T-helper 1 cell treated with Interleukin-12 subunit alpha and Interleukin-12 subunit beta and Interleukin-4 antibody, amounts not matched to agents 30 ng/mL and 1 ng/mL, for 36 hours (primary cell): ENCODE data around the gene EGFR. TPM values are rescaled to one million over a fixed set of nuclear protein-coding genes. Genes with fewer than 3 reads are reported as not detected.

Experiments
- intact Hi-C: fragments of 100-400 bp; cut with micrococcal nuclease; formaldehyde crosslinking; loops from one replicate; pipeline ENCODE4 v1.15.1; 2024
- total RNA-seq: library from RNA; stranded (reverse); gene quantifications from 2 replicates; pipeline ENCODE4 v1.2.3, GENCODE V29; 2022

EGFR gene
- total RNA-seq, 1 donor from 2014 or later: not detected

DNA sequence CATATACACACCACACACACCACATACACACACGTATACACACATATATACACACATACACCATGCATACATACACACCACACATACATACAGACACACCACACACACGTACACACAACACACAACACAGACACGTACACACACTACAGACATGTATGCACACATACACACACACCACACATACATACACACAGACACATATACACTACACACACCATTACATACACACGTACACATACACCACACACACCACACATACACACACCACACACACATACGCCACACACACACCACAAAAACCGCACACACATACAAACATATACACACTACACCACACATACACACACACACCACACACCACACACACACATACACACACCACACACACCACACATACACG, 184.5 kb downstream of the EGFR start:
- intact Hi-C loops: no loop called here

DNA sequence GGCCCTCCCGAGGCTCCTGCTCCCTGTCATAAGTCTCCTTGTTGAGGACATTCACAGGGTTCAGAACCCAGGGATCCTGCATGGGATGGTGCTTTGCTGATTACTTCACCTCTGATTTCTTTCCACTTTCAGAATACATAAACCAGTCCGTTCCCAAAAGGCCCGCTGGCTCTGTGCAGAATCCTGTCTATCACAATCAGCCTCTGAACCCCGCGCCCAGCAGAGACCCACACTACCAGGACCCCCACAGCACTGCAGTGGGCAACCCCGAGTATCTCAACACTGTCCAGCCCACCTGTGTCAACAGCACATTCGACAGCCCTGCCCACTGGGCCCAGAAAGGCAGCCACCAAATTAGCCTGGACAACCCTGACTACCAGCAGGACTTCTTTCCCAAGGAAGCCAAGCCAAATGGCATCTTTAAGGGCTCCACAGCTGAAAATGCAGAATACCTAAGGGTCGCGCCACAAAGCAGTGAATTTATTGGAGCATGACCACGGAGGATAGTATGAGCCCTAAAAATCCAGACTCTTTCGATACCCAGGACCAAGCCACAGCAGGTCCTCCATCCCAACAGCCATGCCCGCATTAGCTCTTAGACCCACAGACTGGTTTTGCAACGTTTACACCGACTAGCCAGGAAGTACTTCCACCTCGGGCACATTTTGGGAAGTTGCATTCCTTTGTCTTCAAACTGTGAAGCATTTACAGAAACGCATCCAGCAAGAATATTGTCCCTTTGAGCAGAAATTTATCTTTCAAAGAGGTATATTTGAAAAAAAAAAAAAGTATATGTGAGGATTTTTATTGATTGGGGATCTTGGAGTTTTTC, 186.5 kb downstream of the EGFR start:
- intact Hi-C loops: no loop called here

DNA sequence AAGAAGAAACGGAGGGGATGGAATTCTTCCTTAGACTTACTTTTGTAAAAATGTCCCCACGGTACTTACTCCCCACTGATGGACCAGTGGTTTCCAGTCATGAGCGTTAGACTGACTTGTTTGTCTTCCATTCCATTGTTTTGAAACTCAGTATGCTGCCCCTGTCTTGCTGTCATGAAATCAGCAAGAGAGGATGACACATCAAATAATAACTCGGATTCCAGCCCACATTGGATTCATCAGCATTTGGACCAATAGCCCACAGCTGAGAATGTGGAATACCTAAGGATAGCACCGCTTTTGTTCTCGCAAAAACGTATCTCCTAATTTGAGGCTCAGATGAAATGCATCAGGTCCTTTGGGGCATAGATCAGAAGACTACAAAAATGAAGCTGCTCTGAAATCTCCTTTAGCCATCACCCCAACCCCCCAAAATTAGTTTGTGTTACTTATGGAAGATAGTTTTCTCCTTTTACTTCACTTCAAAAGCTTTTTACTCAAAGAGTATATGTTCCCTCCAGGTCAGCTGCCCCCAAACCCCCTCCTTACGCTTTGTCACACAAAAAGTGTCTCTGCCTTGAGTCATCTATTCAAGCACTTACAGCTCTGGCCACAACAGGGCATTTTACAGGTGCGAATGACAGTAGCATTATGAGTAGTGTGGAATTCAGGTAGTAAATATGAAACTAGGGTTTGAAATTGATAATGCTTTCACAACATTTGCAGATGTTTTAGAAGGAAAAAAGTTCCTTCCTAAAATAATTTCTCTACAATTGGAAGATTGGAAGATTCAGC, 187.6 kb downstream of the EGFR start:
- intact Hi-C loops: no loop called here

DNA sequence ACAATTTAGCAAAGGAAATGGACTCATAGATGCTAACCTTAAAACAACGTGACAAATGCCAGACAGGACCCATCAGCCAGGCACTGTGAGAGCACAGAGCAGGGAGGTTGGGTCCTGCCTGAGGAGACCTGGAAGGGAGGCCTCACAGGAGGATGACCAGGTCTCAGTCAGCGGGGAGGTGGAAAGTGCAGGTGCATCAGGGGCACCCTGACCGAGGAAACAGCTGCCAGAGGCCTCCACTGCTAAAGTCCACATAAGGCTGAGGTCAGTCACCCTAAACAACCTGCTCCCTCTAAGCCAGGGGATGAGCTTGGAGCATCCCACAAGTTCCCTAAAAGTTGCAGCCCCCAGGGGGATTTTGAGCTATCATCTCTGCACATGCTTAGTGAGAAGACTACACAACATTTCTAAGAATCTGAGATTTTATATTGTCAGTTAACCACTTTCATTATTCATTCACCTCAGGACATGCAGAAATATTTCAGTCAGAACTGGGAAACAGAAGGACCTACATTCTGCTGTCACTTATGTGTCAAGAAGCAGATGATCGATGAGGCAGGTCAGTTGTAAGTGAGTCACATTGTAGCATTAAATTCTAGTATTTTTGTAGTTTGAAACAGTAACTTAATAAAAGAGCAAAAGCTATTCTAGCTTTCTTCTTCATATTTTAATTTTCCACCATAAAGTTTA, 188.8 kb downstream of the EGFR start:
- intact Hi-C loops: no loop called here

DNA sequence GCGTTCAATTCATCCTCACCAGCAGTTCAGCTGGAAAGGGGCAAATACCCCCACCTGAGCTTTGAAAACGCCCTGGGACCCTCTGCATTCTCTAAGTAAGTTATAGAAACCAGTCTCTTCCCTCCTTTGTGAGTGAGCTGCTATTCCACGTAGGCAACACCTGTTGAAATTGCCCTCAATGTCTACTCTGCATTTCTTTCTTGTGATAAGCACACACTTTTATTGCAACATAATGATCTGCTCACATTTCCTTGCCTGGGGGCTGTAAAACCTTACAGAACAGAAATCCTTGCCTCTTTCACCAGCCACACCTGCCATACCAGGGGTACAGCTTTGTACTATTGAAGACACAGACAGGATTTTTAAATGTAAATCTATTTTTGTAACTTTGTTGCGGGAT, 190.5 kb downstream of the EGFR start:
- intact Hi-C loops: no loop called here

DNA sequence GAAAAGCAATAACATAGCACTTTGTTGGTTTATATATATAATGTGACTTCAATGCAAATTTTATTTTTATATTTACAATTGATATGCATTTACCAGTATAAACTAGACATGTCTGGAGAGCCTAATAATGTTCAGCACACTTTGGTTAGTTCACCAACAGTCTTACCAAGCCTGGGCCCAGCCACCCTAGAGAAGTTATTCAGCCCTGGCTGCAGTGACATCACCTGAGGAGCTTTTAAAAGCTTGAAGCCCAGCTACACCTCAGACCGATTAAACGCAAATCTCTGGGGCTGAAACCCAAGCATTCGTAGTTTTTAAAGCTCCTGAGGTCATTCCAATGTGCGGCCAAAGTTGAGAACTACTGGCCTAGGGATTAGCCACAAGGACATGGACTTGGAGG, 191.4 kb downstream of the EGFR start:
- intact Hi-C loops: no loop called here

DNA sequence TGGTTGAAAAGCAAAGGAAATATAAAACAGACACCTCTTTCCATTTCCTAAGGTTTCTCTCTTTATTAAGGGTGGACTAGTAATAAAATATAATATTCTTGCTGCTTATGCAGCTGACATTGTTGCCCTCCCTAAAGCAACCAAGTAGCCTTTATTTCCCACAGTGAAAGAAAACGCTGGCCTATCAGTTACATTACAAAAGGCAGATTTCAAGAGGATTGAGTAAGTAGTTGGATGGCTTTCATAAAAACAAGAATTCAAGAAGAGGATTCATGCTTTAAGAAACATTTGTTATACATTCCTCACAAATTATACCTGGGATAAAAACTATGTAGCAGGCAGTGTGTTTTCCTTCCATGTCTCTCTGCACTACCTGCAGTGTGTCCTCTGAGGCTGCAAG, 191.9 kb downstream of the EGFR start:
- intact Hi-C loops: no loop called here

DNA sequence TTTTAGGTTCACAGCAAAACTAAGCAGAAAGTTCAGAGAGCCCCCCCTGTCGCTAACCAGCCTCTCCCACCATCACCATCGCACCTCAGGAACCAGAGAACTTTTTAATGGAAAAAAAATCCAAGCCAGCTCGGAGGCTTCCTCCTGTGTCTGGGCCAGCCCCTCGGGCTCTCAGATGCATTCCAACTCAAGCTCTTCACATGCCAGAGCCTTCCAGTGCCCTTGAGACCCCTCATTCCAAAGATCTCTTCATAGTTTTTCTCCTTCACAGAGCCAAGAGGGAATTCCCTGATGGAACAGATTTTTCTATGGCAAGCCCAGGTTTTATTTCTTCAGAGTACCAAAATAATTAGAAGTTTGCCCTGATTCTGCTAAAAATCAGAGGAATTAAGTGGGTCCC, 192.9 kb downstream of the EGFR start:
- intact Hi-C loops: no loop called here

DNA sequence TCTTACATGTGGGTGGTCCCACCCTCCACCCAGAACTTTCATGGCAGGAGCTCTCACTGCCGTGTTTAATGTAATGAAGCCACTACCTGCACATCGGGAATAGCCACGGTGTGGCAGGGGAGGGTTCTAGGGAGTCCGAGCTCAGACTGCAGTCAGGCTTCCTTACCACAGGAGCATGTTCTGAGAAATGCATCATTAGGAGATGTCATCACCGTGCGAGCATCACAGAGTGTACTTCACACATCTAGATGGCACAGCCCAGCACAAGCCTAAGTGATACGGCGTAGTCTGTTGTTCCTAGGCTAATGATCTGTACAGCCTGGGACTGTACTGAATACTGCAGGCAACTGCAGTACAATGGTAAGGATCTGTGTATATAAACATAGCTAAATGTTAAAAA, 193.4 kb downstream of the EGFR start:
- intact Hi-C loops: no loop called here

DNA sequence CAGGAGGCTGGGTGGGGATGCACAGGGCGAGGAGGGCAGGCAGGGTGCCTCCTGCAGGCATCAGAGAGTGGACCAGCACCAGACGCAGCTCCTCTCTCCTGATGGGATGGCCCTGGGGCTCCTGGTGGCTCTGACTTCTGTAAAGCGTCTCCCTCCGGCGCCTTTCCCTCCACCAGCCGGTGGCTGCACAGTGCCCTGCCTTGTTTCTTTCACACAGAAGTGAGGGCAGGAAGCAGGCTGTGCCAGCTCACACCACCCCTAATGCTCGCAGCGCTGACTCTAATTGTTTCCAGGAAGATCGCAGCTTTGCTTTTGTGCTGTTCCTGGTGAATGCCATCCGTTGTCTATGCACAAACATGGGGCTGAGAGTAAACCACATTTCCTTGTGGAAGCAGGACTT, 194.0 kb downstream of the EGFR start:
- intact Hi-C loops: no loop called here

DNA sequence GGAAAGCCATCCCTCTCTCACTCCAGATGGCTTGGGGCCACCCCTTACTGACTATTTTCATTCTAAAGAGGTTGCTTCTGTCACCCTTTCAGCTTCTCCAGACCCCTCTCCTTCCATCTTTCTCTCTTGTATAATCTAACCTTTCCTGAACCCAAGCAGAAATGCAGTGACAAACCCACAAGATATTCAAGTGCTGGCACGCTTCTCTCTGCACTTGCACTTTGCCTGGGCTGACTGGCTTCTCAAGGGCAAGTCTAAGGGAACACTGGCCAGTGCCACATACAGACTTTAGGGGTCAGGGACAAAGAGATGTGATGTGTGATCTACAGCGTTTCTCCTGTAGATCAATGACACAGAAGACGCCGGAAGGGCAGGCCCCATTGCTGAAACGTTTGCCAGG, 195.9 kb downstream of the EGFR start:
- intact Hi-C loops: no loop called here

DNA sequence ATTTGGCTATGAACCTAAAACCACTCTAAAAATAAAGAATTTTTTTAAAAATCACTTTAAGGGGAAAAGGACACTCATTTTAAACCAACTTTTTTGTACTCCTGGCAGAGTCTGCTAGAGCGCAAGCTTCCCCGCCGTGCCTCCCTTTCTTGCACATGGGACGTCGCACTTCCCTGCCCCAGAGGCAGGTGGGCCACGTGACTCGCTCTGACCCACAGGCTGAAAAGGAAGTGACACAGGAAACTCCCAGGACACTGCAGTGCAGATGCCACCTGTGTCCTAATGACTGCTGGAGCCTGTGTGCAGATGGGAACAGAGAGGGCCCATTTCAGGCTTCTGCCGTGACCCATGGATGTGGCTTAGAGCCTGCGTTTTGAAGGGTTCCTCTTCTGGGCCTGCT, 204.2 kb downstream of the EGFR start:
- intact Hi-C loops: no loop called here

DNA sequence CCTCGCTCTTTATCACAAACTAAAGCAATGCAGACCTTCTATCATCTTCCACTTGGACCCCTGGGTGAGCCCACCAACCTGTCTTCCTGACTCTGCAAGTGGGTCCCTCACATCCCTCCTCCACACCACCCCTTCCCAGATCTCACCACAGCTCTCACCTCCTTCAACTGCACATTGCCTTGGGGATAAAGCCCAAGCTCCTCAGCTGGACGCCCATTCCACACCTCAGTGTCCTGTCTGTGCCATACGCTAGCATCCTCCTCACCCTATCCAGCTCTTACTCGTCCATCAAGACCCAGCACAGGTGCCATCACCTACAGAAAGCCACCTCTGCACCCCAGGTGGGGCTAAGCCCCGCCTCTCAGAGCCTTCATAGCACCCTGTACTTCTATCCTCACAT, 205.3 kb downstream of the EGFR start:
- intact Hi-C loops: no loop called here

DNA sequence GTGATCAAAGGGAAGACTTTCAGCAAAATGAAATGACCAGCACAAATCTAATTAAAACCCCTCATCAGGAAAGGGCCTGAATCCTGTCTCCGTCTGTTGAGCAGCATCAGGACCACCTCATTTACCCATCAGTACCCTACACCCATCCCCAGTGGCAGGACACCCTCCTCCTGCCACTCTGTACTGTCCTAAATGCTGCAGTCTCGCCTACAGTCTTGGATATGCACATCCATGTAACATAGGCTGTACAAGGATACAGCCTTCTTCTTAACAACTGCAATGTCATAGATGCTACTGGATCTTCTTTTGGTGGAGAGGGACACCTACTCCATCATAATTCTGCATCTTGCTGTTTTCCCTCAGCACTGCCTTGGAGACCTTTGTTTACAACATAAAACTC, 206.0 kb downstream of the EGFR start:
- intact Hi-C loops: no loop called here

DNA sequence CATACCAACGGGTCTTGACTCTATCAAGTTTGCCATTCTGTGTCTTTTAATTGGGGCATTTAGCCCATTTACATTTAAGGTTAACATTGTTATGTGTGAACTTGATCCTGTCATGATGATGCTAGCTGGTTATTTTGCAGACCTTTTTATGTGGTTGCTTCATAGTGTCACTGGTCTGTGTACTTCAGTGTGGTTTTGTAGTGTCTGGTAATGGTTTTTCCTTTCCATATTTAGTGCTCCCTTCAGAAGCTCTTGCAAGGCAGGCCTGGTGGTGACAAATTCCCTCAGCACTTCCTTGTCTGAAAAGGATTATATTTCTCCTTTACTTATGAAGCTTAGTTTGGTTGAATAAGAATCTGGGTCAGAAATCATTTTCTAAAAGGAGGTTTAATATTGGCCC, 211.2 kb downstream of the EGFR start:
- intact Hi-C loops: no loop called here

DNA sequence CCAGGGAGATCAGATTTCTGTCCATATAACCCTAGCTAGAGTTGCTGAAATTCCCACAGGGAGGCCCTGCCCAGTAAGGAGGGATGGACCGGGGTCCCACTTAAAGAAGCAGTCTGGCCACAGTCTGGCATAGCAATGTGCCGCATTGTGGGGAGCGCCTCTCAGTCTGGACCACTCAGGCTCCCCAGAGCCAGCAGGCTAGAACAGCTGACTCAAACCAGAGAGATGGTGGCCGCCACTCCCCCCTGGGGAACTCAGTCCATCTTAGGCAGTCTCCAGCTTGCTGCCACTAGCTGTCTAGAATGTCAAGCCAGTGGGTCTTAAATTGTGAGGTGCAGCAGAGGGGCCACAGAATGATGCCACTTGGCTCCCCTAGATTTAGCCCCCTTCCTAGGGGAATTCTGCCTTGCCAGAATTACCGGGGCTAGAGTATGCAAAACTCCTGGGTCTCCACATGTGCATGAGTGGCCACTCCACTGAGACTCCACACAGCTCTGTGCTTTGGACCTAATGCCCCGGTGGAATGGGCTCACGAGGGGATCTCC, 213.0 kb downstream of the EGFR start:
- intact Hi-C loops: no loop called here

DNA sequence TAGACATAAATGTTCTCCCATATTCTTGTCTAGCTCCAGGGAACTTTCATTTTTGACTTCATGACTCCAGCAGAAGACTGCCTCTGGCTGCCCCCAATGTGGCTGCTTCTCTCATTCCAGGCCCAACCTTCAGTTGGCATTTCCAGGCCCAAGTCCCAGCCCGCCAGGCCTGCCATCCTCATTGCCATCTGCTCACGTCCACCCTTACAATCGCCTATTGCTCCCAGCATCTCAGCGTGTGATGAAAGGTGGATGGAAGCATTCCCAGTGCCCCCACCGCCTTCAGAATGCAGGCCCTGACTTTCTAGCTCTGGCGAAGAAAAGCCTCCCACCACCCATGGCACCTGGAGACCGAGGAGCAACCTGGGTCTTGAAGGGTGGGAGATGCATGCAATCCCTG, 214.2 kb downstream of the EGFR start:
- intact Hi-C loops: no loop called here

DNA sequence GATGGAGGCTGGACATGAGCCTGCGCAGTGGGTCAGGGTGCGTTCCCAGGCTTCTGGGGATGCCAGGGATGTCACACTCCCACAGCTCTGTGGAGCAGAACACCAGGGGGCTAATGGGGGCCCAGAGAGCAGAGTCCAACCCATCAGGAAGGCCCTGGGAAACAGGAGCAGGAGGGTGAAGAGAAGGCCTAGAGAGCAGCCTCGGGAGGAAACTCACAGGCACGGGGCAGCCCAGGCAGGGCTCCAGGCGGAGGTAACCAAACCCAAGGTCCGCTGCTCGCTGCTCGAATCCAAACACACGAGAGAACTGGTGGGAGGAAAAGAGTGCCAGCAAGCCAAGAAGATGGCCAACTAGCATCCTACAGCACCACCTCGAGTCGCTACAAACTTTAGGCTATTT, 215.6 kb downstream of the EGFR start:
- intact Hi-C loops: no loop called here

DNA sequence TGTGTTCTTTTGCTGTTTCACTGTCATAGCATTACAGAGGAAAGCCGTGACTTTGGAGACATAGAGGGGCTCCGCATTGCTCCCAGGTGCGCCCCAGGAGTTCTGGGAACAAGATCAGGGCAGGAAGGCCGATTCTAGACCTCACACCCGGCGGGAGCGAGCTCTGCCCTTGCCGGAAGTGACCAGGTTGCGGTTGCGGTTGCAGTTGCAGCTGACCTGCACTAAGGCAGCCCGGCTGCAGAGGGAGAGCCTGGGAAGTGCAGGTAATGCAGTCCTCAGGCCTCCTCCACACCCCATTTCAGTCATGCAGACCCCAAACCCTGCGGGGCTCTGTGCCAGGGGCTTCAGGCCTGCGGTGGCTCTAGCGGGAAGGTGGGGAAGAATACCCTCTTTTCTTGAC, 216.3 kb downstream of the EGFR start:
- intact Hi-C loops: no loop called here

DNA sequence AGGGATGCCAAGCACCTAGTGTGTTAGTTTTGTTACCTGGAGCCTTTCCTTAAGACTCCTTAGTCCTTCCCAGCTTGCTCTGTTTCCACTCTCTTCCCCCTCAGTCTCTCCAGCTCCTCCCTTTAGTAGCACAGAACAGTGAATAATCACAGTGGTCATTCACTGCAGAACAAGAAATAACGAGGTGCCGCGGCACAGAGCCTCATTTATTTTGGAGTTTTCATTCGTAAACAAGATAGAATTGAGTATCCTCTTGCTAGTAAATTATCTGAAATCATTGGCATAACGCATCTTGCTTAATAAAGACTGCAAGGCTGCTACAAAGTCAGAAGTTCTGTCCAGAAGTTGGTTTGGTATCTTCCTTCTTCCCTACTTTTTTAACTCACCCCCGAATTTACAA, 217.0 kb downstream of the EGFR start:
- intact Hi-C loops: no loop called here

DNA sequence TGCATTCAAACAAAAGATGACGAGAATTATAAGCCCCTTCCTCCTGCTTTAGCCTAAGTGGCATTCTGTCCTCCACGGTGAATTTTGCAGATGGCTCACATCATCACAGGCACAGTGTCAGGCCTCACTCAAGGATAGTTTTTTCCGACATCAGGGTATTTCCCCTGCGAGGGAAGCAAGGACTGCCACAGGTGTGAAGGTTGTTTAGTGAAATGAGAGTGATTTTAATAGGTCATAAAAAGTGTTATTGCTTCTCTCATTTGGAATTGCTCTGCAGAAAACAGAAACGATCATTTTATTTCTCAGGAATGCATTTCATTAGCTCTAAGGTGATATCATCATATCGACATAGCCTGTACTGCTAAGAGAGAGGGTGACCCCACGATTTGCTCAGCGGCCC, 217.7 kb downstream of the EGFR start:
- intact Hi-C loops: no loop called here
